HG03103 (cell line): ENCODE data around the gene F2RL3.

Experiments
- ATAC-seq: cut with Tn5 transposase; IDR thresholded peaks from one replicate; pipeline ENCODE4 v1.9.1; 2021; ENCODE audit warnings: low read depth; ENCODE audit not compliant: unreplicated experiment

The F2RL3 gene

GRCh38 chr19:16888629-16889365 lies at the start of gene F2RL3:
Gene F2RL3, plus strand, starts transcription at chr19:16888999. Its CDS starts 191 bp downstream, at chr19:16889190.
- ATAC-seq: no peak

- ATAC-seq: no peak
Measured at GRCh38 chr19:16841391-16841926, 47.3 kb upstream of the F2RL3 start.

- ATAC-seq: no peak
Measured at GRCh38 chr19:16846901-16847300, 41.9 kb upstream of the F2RL3 start.

- ATAC-seq: no peak
Measured at GRCh38 chr19:16847430-16847829, 41.4 kb upstream of the F2RL3 start.

GRCh38 chr19:16849168-16849567 lies 39.6 kb upstream of the F2RL3 start:
- ATAC-seq: no peak

- no peak for ATAC-seq
Measured at GRCh38 chr19:16850133-16850532, 38.7 kb upstream of the F2RL3 start.

GRCh38 chr19:16851031-16851712 lies 37.6 kb upstream of the F2RL3 start:
- no peak for ATAC-seq

- no peak for ATAC-seq
Measured at GRCh38 chr19:16853066-16853465, 35.7 kb upstream of the F2RL3 start.

GRCh38 chr19:16856091-16856490 lies 32.7 kb upstream of the F2RL3 start:
- ATAC-seq: no peak

GRCh38 chr19:16859626-16860025 lies 29.2 kb upstream of the F2RL3 start:
- no peak for ATAC-seq

- no peak for ATAC-seq
Measured at GRCh38 chr19:16860118-16860517, 28.7 kb upstream of the F2RL3 start.

GRCh38 chr19:16861011-16861410 lies 27.8 kb upstream of the F2RL3 start:
- no peak for ATAC-seq

GRCh38 chr19:16861834-16862233 lies 27.0 kb upstream of the F2RL3 start:
- no peak for ATAC-seq

GRCh38 chr19:16862826-16863415 lies 25.9 kb upstream of the F2RL3 start:
- no peak for ATAC-seq

- no peak for ATAC-seq
Measured at GRCh38 chr19:16867211-16867610, 21.6 kb upstream of the F2RL3 start.

- no peak for ATAC-seq
Measured at GRCh38 chr19:16868423-16869130, 20.2 kb upstream of the F2RL3 start.

- ATAC-seq: no peak
Measured at GRCh38 chr19:16869331-16869972, 19.3 kb upstream of the F2RL3 start.

GRCh38 chr19:16871871-16872270 lies 16.9 kb upstream of the F2RL3 start:
- ATAC-seq: no peak

GRCh38 chr19:16872728-16873127 lies 16.1 kb upstream of the F2RL3 start:
- ATAC-seq: no peak

GRCh38 chr19:16873594-16873993 lies 15.2 kb upstream of the F2RL3 start:
- ATAC-seq: no peak
